Measurements from ENCODE around the gene MYRFL.
A peak's percentile ranks its signal among the peaks of the same experiment; 100 is the strongest.

MYRFL gene

GRCh38 chr12:69916544-69917235, 91.7 kb downstream of the MYRFL start:
- intact Hi-C loops (cut with micrococcal nuclease), result no loop called here
- no peak overlapping the region for H3K27ac Mint-ChIP-seq
- no peaks in the 10 kb centered on the region for H3K27me3 Mint-ChIP-seq
- H3K36me3 Mint-ChIP-seq (ENCODE audit: low read depth), result no peaks in the 10 kb centered on the region
- no peak overlapping the region for H3K4me3 Mint-ChIP-seq
- peaks cover 29% of the 10 kb centered on the region for H3K4me1 Mint-ChIP-seq (ENCODE audit: low read depth)
- H3K9me3 Mint-ChIP-seq, result no peaks in the 10 kb centered on the region

- H3K9me3 Mint-ChIP-seq, result no peaks in the 10 kb centered on the region
- H3K27ac Mint-ChIP-seq, result no peak overlapping the region
- H3K4me1 Mint-ChIP-seq (ENCODE audit: low read depth), result peaks cover 18% of the 10 kb centered on the region
- H3K36me3 Mint-ChIP-seq (ENCODE audit: low read depth), result no peaks in the 10 kb centered on the region
- H3K4me3 Mint-ChIP-seq, result no peak overlapping the region
- no peaks in the 10 kb centered on the region for H3K27me3 Mint-ChIP-seq
- intact Hi-C loops (cut with micrococcal nuclease), result no loop called here
These were observed 93.3 kb downstream of the MYRFL start for GRCh38 chr12:69918287-69918686.

- Mint-ChIP-seq H3K9me3 (no peaks in the 10 kb centered on the region), H3K4me3 (no peak overlapping the region), H3K36me3 (ENCODE audit: low read depth) (no peaks in the 10 kb centered on the region), H3K27ac (no peak overlapping the region), H3K4me1 (ENCODE audit: low read depth) (peaks cover 14% of the 10 kb centered on the region), H3K27me3 (no peaks in the 10 kb centered on the region)
- intact Hi-C loops (cut with micrococcal nuclease), result no loop called here
These were observed 94.5 kb downstream of the MYRFL start for GRCh38 chr12:69919495-69919894.

- H3K4me3 Mint-ChIP-seq, result no peak overlapping the region
- H3K36me3 Mint-ChIP-seq (ENCODE audit: low read depth), result no peaks in the 10 kb centered on the region
- intact Hi-C loops (cut with micrococcal nuclease), result no loop called here
- H3K4me1 Mint-ChIP-seq (ENCODE audit: low read depth), result peaks cover 28% of the 10 kb centered on the region
- no peaks in the 10 kb centered on the region for H3K9me3 Mint-ChIP-seq
- no peaks in the 10 kb centered on the region for H3K27me3 Mint-ChIP-seq
- H3K27ac Mint-ChIP-seq, result no peak overlapping the region
These were observed 96.8 kb downstream of the MYRFL start for GRCh38 chr12:69921831-69922230.

GRCh38 chr12:69922999-69923398, 98.0 kb downstream of the MYRFL start:
- intact Hi-C loops (cut with micrococcal nuclease), result no loop called here
- Mint-ChIP-seq H3K27ac (no peak overlapping the region), H3K4me1 (ENCODE audit: low read depth) (peaks cover 26% of the 10 kb centered on the region), H3K27me3 (no peaks in the 10 kb centered on the region), H3K9me3 (no peaks in the 10 kb centered on the region), H3K36me3 (ENCODE audit: low read depth) (no peaks in the 10 kb centered on the region), H3K4me3 (no peak overlapping the region)

GRCh38 chr12:69925291-69925690, 100.3 kb downstream of the MYRFL start:
- Mint-ChIP-seq H3K4me1 (ENCODE audit: low read depth) (peaks cover 38% of the 10 kb centered on the region), H3K36me3 (ENCODE audit: low read depth) (no peaks in the 10 kb centered on the region), H3K4me3 (no peak overlapping the region), H3K27ac (no peak overlapping the region), H3K27me3 (no peaks in the 10 kb centered on the region), H3K9me3 (no peaks in the 10 kb centered on the region)
- intact Hi-C loops (cut with micrococcal nuclease), result no loop called here

GRCh38 chr12:69927164-69927563, 102.1 kb downstream of the MYRFL start:
- Mint-ChIP-seq H3K4me3 (peak overlapping the region; percentile 1), H3K36me3 (ENCODE audit: low read depth) (no peaks in the 10 kb centered on the region), H3K4me1 (ENCODE audit: low read depth) (peaks cover 38% of the 10 kb centered on the region), H3K9me3 (no peaks in the 10 kb centered on the region), H3K27ac (peak overlapping the region; percentile 74), H3K27me3 (no peaks in the 10 kb centered on the region)
- intact Hi-C loops (cut with micrococcal nuclease), result no loop called here

- Mint-ChIP-seq H3K4me3 (no peak overlapping the region), H3K9me3 (no peaks in the 10 kb centered on the region), H3K36me3 (ENCODE audit: low read depth) (no peaks in the 10 kb centered on the region), H3K27me3 (no peaks in the 10 kb centered on the region), H3K4me1 (ENCODE audit: low read depth) (peaks cover 38% of the 10 kb centered on the region), H3K27ac (no peak overlapping the region)
- intact Hi-C loops (cut with micrococcal nuclease), result no loop called here
These were observed 104.1 kb downstream of the MYRFL start for GRCh38 chr12:69929125-69929524.

GRCh38 chr12:69929531-69929930, 104.5 kb downstream of the MYRFL start:
- intact Hi-C loops (cut with micrococcal nuclease), result no loop called here
- H3K36me3 Mint-ChIP-seq (ENCODE audit: low read depth), result no peaks in the 10 kb centered on the region
- H3K27me3 Mint-ChIP-seq, result no peaks in the 10 kb centered on the region
- no peaks in the 10 kb centered on the region for H3K9me3 Mint-ChIP-seq
- H3K4me3 Mint-ChIP-seq, result no peak overlapping the region
- peaks cover 38% of the 10 kb centered on the region for H3K4me1 Mint-ChIP-seq (ENCODE audit: low read depth)
- H3K27ac Mint-ChIP-seq, result no peak overlapping the region

GRCh38 chr12:69931569-69931968, 106.5 kb downstream of the MYRFL start:
- no peak overlapping the region for H3K27ac Mint-ChIP-seq
- no peaks in the 10 kb centered on the region for H3K27me3 Mint-ChIP-seq

GRCh38 chr12:69932154-69932553, 107.1 kb downstream of the MYRFL start:
- intact Hi-C loops (cut with micrococcal nuclease), result no loop called here
- H3K4me3 Mint-ChIP-seq, result no peak overlapping the region
- H3K9me3 Mint-ChIP-seq, result no peaks in the 10 kb centered on the region
- no peaks in the 10 kb centered on the region for H3K27me3 Mint-ChIP-seq
- peaks cover 18% of the 10 kb centered on the region for H3K4me1 Mint-ChIP-seq (ENCODE audit: low read depth)
- H3K27ac Mint-ChIP-seq, result no peak overlapping the region
- H3K36me3 Mint-ChIP-seq (ENCODE audit: low read depth), result no peaks in the 10 kb centered on the region

More at GRCh38 chr12:69931569-69931968, 106.5 kb downstream of the MYRFL start:
- Mint-ChIP-seq H3K9me3 (no peaks in the 10 kb centered on the region), H3K4me1 (ENCODE audit: low read depth) (peaks cover 24% of the 10 kb centered on the region), H3K36me3 (ENCODE audit: low read depth) (no peaks in the 10 kb centered on the region), H3K4me3 (no peak overlapping the region)
- intact Hi-C loops (cut with micrococcal nuclease), result no loop called here

GRCh38 chr12:69932676-69933552, 107.9 kb downstream of the MYRFL start:
- Mint-ChIP-seq H3K27me3 (no peaks in the 10 kb centered on the region), H3K36me3 (ENCODE audit: low read depth) (no peaks in the 10 kb centered on the region), H3K27ac (no peak overlapping the region), H3K4me1 (ENCODE audit: low read depth) (peaks cover 13% of the 10 kb centered on the region), H3K9me3 (no peaks in the 10 kb centered on the region), H3K4me3 (no peak overlapping the region)
- intact Hi-C loops (cut with micrococcal nuclease), result no loop called here

- Mint-ChIP-seq H3K4me3 (no peak overlapping the region), H3K4me1 (ENCODE audit: low read depth) (peaks cover 4% of the 10 kb centered on the region), H3K27me3 (no peaks in the 10 kb centered on the region), H3K36me3 (ENCODE audit: low read depth) (no peaks in the 10 kb centered on the region), H3K9me3 (no peaks in the 10 kb centered on the region), H3K27ac (no peak overlapping the region)
- intact Hi-C loops (cut with micrococcal nuclease), result no loop called here
These were observed 109.0 kb downstream of the MYRFL start for GRCh38 chr12:69934011-69934410.

GRCh38 chr12:69935651-69936100, 110.6 kb downstream of the MYRFL start:
- Mint-ChIP-seq H3K27me3 (no peaks in the 10 kb centered on the region), H3K4me3 (no peak overlapping the region), H3K4me1 (ENCODE audit: low read depth) (no peaks in the 10 kb centered on the region), H3K27ac (no peak overlapping the region), H3K9me3 (peaks cover 9% of the 10 kb centered on the region), H3K36me3 (ENCODE audit: low read depth) (no peaks in the 10 kb centered on the region)
- intact Hi-C loops (cut with micrococcal nuclease), result no loop called here
